Adrenal gland (tissue), 12 donors: ENCODE measurements around the gene LAMA4. TPM values are rescaled to one million over a fixed set of nuclear protein-coding genes. Genes with fewer than 3 reads are reported as not detected.

Source experiments
- DNase-seq, 7 donors: peaks; one replicate each; pipeline ENCODE4 v3.0.0-alpha.2; 2019 to 2020
- H3K27ac ChIP-seq, 5 donors: fragments of 200-600 bp; sonication (generic) in 4 of 5; 1 replicate in 3 of 5; 2 replicates in 2 of 5; pipeline versions ENCODE4 v1.5.1 to v1.8.0; 2016 to 2020; ENCODE audit warnings: mild to moderate bottlenecking in 1 of 5
- H3K27me3 ChIP-seq: fragments of 200-600 bp; 2 replicates; pipeline ENCODE4 v1.8.0; 2021
- H3K36me3 ChIP-seq, 2 donors: fragments of 200-600 bp; replicated peaks in 1 of 2; 1 replicate in 1 of 2; 2 replicates in 1 of 2; pipeline versions ENCODE4 v1.5.1 to v1.8.0; 2018 to 2022
- H3K4me1 ChIP-seq, 2 donors: fragments of 200-600 bp; replicated peaks in 1 of 2; 1 replicate in 1 of 2; 2 replicates in 1 of 2; pipeline versions ENCODE4 v1.5.1 to v1.8.0; 2018 to 2021
- H3K4me3 ChIP-seq, 4 donors: fragments of 200-600 bp; sonication (generic) in 3 of 4; one replicate each; pipeline ENCODE4 v1.5.1; 2016 to 2018
- H3K9me3 ChIP-seq, 3 donors: fragments of 200-600 bp; sonication (generic) in 1 of 3; replicated peaks in 1 of 3; 1 replicate in 2 of 3; 2 replicates in 1 of 3; pipeline versions ENCODE4 v1.5.1 to v1.8.0; 2016 to 2021
- CTCF ChIP-seq, 6 experiments: fragments of 450-650 bp in 4 of 6; fragments of 200-600 bp in 2 of 6; sonication (generic) in 1 of 6; IDR thresholded peaks; 1 replicate in 5 of 6; 2 replicates in 1 of 6; pipeline versions ENCODE4 v1.5.1 to v1.8.0; 2016 to 2021; ENCODE audit warnings: antibody characterized with exemption in 6 of 6, mild to moderate bottlenecking in 2 of 6, moderate library complexity in 1 of 6
- POLR2A ChIP-seq, 2 donors: fragments of 450-650 bp; IDR thresholded peaks; one replicate each; pipeline ENCODE4 v1.6.1; 2017; ENCODE audit warnings: antibody characterized with exemption in 2 of 2, mild to moderate bottlenecking in 2 of 2, moderate library complexity in 1 of 2
- WGBS, 4 donors: extraction: QIAGEN DNeasy Blood & Tissue Kit in 2 of 4; methylation state at CpG; one replicate each; pipeline versions ENCODE4 v1.1.5 to v1.1.7; 2013 to 2017; 5-methylcytosine and 5-hydroxymethylcytosine counted together
- intact Hi-C, 2 donors: fragments of 100-400 bp; cut with DNase I; formaldehyde crosslinking; loops; one replicate each; pipeline versions ENCODE4 v1.14.1 to v1.15.0; 2022 to 2023
- polyA plus RNA-seq, 3 donors: library from polyadenylated mRNA; stranded (reverse); fragments of 200-250 nt in 2 of 3; fragments of 350-450 nt in 1 of 3; fragmentation: Illumina TruSeq in 1 of 3; extraction: RNeasy Lipid Tissue Mini Kit (QIAGEN cat#74804) in 1 of 3; gene quantifications; one replicate each; pipeline ENCODE4 v1.2.3, GENCODE V29; 2013 to 2014
- total RNA-seq, 9 donors: library from RNA; depleted of rRNA in 4 of 9; stranded (reverse); fragments of >200 nt in 4 of 9; fragments of 120-200 nt in 1 of 9; fragmentation: NEBNext Ultra II Directional in 1 of 9; extraction: Animal tissue kit (Norgen Biotek cat#: 25700) in 1 of 9; gene quantifications; one replicate each; pipeline versions ENCODE4 v1.1.0 to v1.2.4, GENCODE V29; 2013 to 2023
- donor health status: healthy with polysubstance abuse.
- donor health status: Bipolar disorder and iron deficiency.
- donor health status: DM: yes; HTN: yes; CAD: no.
- donor health status: DM: no; HTN: no; CAD: no.
- donor health status: DM: no; HTN: no; CAD: no.
- donor health status: DM: yes; HTN: yes; CAD: no.

LAMA4 gene
- total and polyA plus RNA-seq, 12 donors: 7.5 to 102 (median 23.3) TPM

GRCh38 chr6:112210852-112211251 lies 43.5 kb downstream of the LAMA4 start:
- Histone ChIP-seq H3K36me3 (no peaks in the 10 kb centered on the region), H3K4me3 (no peak overlapping the region), H3K27ac (no peak overlapping the region), H3K9me3 (no peaks in the 10 kb centered on the region), H3K4me1 (no peaks in the 10 kb centered on the region), H3K27me3 (no peaks in the 10 kb centered on the region)
- 80 to 92% (median 87%) methylated on average over 2 of the region's 2 CpGs for WGBS, 4 donors
- intact Hi-C loops: no loop called here
- DNase-seq: no peak
- TF ChIP-seq POLR2A (IDR thresholded peaks at IDR 0.05) (no peak), CTCF (IDR thresholded peaks at IDR 0.05) (no peak)

GRCh38 chr6:112209131-112209530 lies 45.2 kb downstream of the LAMA4 start:
- Histone ChIP-seq H3K4me1 (no peaks in the 10 kb centered on the region), H3K27ac (no peak overlapping the region), H3K36me3 (no peaks in the 10 kb centered on the region), H3K27me3 (no peaks in the 10 kb centered on the region), H3K9me3 (no peaks in the 10 kb centered on the region), H3K4me3 (no peak overlapping the region)
- intact Hi-C loops: no loop called here
- 66 to 95% (median 71%) methylated on average over 2 of the region's 2 CpGs for WGBS, 4 donors
- TF ChIP-seq CTCF (IDR thresholded peaks at IDR 0.05) (no peak), POLR2A (IDR thresholded peaks at IDR 0.05) (no peak)
- no peak for DNase-seq

GRCh38 chr6:112207776-112208175 lies 46.6 kb downstream of the LAMA4 start:
- H3K4me3 ChIP-seq: no peak overlapping the region
- 56 to 74% (median 62%) methylated on average over 2 of the region's 2 CpGs for WGBS, 4 donors
- TF ChIP-seq CTCF (IDR thresholded peaks at IDR 0.05): no peak
- no peak for TF ChIP-seq POLR2A (IDR thresholded peaks at IDR 0.05)
- H3K27ac ChIP-seq: no peak overlapping the region
- no peaks in the 10 kb centered on the region for H3K4me1 ChIP-seq
- no peaks in the 10 kb centered on the region for H3K9me3 ChIP-seq
- H3K27me3 ChIP-seq: no peaks in the 10 kb centered on the region
- DNase-seq: no peak
- intact Hi-C loops: no loop called here
- H3K36me3 ChIP-seq: no peaks in the 10 kb centered on the region

GRCh38 chr6:112207131-112207530 lies 47.2 kb downstream of the LAMA4 start:
- Histone ChIP-seq H3K36me3 (no peaks in the 10 kb centered on the region), H3K9me3 (no peaks in the 10 kb centered on the region), H3K4me3 (no peak overlapping the region), H3K27me3 (no peaks in the 10 kb centered on the region), H3K27ac (no peak overlapping the region), H3K4me1 (no peaks in the 10 kb centered on the region)
- 84 to 88% (median 88%) methylated on average over 4 of the region's 4 CpGs for WGBS, 4 donors
- intact Hi-C loops: no loop called here
- no peak for TF ChIP-seq POLR2A (IDR thresholded peaks at IDR 0.05)
- TF ChIP-seq CTCF (IDR thresholded peaks at IDR 0.05): no peak
- DNase-seq: no peak
